HG03442 (cell line): ENCODE results near the gene MMD2.

Experiments
- ATAC-seq: cut with Tn5 transposase; IDR thresholded peaks from one replicate; pipeline ENCODE4 v1.9.1; 2021; ENCODE audit warnings: mild to moderate bottlenecking, moderate library complexity; ENCODE audit not compliant: unreplicated experiment

The MMD2 gene

DNA sequence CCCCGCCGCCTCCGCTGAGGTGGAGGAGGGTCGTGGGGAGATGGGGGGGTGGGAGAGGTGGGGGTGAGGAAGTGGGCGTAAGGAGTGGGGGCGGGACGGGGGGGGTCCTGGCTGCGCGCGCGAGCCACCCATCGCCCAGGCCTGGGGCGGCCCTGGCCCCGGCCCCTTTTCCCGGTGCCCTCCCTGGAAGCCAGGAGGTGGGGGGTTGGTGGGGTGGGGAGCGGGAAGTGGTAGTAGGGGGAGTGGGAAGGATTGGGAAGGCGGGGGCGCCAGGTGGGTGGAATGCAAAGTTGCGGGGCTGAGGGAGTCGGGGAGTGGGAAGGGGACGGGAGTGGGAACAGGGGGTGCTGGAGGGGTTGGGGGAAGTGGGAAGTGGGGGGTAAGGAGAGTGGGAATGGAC, 319 bp upstream of the MMD2 start:
- no peak for ATAC-seq

GRCh38 chr7:4957847-4958476, 1.0 kb downstream of the MMD2 start:
- ATAC-seq = no peak

- peak; percentile 60 for ATAC-seq
These were observed 6.9 kb downstream of the MMD2 start for GRCh38 chr7:4951903-4952636.

GRCh38 chr7:4951304-4951703, 7.7 kb downstream of the MMD2 start:
- ATAC-seq = no peak

GRCh38 chr7:4948402-4948801, 10.6 kb downstream of the MMD2 start:
- no peak for ATAC-seq

DNA sequence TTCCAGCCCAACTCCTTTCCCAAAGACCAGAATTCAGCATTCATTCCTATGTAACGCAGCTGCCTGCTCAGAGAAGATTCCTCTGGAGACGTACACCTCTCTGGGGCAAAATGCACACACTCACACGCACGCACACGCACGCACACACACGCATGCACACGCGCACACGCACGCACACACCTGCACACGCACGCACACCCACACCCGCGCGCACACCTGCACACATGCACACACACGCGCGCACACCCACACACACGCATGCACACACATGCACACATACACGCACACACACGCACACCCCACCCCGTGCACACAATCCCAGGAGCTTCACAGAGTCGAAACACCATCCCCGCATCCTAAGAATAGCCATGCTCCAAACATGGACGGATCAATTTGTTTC, 13.0 kb downstream of the MMD2 start:
- no peak for ATAC-seq

GRCh38 chr7:4944939-4945338, 14.0 kb downstream of the MMD2 start:
- ATAC-seq = no peak

DNA sequence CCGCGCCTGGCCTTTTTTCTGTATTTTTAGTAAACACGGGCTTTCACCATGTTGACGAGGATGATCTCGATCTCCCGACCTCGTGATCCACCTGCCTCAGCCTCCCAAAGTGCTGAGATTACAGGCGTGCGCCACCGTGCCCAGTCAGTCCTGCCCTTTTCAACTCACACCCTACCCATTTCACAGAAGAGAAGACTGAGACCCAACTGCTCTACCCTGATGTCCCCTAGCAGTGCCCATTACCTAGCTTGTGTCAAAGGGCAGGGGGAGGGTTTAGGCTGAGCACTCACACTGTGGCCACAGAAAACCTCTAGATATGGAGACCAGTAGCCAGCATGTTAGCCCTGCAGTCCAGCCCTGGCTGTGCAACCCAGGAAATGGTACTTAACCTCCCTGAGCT, 15.7 kb downstream of the MMD2 start:
- ATAC-seq = no peak

DNA sequence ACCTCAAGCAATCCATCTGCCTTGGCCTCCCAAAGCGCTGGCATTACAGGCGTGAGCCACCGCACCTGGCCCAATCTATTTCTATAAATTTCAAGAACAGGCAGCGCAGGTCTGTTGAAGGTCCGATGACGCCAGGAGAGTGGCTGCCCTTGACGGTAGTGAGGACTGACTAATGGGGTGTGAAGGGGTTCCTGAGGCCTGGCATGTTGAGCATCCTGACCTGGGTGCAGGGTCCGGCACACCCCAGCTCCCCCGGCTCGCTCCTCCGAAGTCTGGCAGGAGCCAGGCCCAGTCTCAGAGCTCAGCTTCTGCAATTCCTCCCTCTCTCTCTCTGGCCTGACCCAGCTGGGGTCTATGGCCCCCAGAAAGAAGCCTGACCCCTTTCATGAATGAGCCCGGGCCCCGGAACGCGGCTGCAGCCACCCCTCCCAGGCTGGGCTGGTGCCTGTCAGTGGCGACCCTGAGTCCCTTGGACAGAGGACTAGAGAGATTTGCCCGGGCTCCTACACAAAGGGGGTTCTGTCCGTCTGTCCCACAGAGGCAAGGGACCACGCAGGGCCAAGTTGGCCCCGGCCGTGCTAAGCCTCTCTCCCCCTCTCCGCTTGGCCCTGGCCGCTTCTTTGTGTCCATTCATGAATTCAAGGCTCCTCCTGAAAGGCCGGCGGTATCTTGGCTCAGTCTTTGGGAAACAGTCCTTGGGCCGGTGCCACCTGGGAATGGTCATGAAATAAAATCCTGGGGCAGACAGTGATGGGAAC, 18.8 kb downstream of the MMD2 start:
- no peak for ATAC-seq

DNA sequence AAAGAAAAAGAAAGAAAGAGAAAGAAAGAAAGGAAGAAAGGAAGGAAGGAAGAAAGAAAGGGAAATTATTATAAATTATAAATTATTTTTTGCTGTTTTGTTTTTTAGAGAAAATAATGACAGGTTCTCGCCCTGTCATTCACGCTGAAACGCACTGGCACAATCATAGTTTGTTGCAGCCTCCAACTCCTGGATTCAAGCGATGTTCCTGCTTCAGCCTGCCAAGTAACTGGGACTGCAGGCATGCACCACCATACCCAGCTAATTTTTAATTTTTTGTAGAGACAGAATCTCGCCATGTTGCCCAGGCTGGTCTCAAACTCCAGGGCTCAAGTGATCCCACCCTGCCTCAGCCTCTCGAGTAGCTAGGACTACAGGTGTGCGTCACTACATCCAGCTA, 21.6 kb downstream of the MMD2 start:
- no peak for ATAC-seq

- no peak for ATAC-seq
These were observed 24.5 kb downstream of the MMD2 start for GRCh38 chr7:4934419-4935025.

GRCh38 chr7:4931943-4932342, 27.0 kb downstream of the MMD2 start:
- ATAC-seq = no peak

- ATAC-seq = no peak
These were observed 30.0 kb downstream of the MMD2 start for GRCh38 chr7:4929005-4929404.

- ATAC-seq = no peak
These were observed 30.5 kb downstream of the MMD2 start for GRCh38 chr7:4928445-4928844.

DNA sequence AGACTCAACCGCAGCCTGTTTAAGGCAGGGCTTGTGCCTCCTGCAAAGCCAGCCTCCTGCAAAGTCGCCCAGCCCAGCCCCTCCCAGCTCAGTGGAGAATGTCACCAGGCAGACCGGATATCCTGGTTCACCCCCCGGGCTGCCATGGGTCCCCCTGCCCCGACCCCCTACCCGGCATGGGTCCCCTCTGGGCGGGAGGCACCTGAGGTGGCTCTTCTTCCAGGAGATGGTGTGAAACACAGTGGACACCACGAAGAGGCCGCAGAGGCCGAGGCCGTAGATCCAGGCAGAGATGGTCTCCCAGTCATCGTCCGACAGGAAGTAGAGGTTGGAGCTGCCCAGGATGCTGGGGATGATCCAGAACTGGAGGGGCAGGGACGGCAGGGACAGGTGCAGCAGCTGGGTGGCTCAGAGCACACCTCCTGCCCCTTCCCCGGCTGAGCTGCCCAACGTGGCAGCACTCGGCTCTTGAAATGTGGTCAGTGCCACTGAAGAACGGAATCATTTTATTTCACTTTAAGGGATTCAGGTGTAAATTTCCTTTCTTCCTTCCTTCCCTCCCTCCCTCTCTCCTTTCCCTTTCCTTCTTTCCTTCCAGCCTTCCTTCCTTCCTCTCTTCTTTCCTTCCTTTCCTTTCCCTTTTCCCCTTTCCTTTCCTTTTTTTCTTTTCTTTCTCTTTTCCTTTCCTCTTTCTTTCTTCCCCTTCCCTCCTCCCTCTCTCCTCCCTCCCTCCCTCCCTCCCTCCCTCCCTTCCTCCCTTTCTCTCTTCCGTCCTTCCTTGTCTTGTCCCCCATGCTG, 38.8 kb downstream of the MMD2 start:
- no peak for ATAC-seq

GRCh38 chr7:4916113-4916512, 42.9 kb downstream of the MMD2 start:
- no peak for ATAC-seq

DNA sequence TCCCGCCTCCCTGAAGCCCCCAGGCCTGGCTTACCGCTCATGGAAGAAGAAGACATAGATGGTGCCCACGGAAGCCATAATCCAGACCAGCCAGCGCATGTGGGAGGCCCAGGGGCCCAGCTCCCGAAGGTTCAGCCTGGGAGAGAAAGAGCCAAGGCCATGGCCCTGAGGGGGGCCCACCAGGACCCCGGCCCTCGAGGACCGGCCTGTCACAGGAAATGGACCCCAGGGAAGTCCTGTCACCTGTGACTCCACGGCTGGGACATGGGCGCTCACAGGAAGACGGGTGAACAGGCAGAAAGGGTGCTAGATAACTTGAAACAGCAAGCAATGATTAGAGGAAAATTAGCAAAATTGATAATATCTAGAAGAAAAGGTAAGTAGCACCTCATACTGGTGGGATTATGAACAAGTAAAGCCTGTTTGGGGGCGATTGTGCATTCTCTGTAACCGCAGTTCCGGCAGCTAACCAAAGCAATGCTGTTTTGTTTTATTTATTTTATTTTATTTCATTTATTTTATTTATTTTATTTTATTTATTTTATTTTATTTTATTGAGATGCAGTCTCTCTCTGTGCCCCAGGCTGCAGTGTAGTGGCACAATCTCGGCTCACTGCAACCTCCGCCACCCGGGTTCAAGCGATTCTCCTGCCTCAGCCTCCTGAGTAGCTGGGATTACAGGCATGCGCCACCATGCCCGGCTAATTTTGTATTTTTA, 47.7 kb downstream of the MMD2 start:
- no peak for ATAC-seq

DNA sequence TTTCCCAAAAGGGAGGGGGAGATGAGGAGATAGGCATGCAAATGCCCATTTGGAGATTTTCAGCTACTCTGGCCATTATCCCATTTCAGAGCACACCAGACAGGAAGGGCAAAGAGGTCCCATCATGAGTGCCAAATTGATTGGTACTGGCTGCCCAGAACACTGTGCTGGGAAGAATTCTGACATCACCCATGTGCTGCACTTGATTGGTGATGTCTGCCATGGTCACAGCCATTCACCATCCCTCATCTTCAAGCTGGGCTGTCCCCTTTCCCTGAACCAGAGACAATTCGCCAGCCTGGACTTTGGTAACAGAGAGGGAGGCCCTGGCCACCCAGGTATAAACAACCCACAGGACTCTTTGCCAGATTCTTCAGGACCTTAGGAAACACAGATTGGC, 52.3 kb downstream of the MMD2 start:
- no peak for ATAC-seq

DNA sequence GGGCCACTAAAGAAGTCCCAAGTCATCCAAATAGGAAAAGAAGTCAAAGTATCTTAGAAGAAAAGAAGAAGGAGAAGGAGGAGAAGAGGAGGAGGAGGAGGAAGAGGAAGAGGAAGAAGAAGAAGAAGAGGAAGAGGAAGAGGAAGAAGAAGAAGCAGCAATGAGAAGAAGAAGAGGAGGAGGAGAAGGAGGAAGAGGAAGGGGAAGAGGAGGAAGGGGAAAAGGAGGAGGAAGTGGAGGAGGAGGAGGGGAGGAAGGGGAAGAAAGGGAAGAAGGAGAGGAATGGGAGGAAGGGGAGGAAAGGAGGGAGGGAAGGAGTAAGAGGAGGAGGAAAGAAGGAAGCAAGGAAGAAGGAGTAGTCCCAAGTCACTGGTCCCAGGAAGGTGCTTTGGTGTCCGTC, 53.8 kb downstream of the MMD2 start:
- no peak for ATAC-seq

- no peak for ATAC-seq
These were observed 54.6 kb downstream of the MMD2 start for GRCh38 chr7:4904346-4904745.
